Left ventricle myocardium inferior (tissue), 1 donor: ENCODE measurements around the gene FKBP11. TPM values are rescaled to one million over a fixed set of nuclear protein-coding genes. Genes with fewer than 3 reads are reported as not detected.
"Not testable (repeated sequence)": the region's sequence is repeated elsewhere in the genome, so short reads cannot be mapped to it uniquely, and the experiment has no call there.

ENCODE experiments used
- DNase-seq: peaks from one replicate; pipeline ENCODE4 v3.0.0-alpha.2; 2020
- H3K27ac ChIP-seq: fragments of 200-600 bp; replicated peaks from 2 replicates; pipeline ENCODE4 v1.8.0; 2021
- H3K27me3 ChIP-seq: fragments of 200-600 bp; 2 replicates; pipeline ENCODE4 v1.8.0; 2021; ENCODE audit warnings: low read depth
- H3K36me3 ChIP-seq: fragments of 200-600 bp; 2 replicates; pipeline ENCODE4 v1.8.0; 2021
- H3K4me1 ChIP-seq: fragments of 200-600 bp; 2 replicates; pipeline ENCODE4 v1.8.0; 2021
- H3K4me3 ChIP-seq: fragments of 200-600 bp; 2 replicates; pipeline ENCODE4 v1.8.0; 2021; ENCODE audit warnings: mild to moderate bottlenecking, moderate library complexity
- H3K9me3 ChIP-seq: fragments of 200-600 bp; replicated peaks from 2 replicates; pipeline ENCODE4 v1.8.0; 2021
- CTCF ChIP-seq: fragments of 200-600 bp; IDR thresholded peaks from 2 replicates; pipeline ENCODE4 v1.8.0; 2021; ENCODE audit warnings: antibody characterized with exemption, mild to moderate bottlenecking, borderline replicate concordance
- intact Hi-C: fragments of 100-400 bp; cut with micrococcal nuclease; formaldehyde crosslinking; loops from one replicate; pipeline ENCODE4 v1.11.0; 2022
- total RNA-seq: library from RNA; stranded (reverse); fragmentation: NEBNext Ultra II Directional; extraction: Animal tissue kit (Norgen Biotek cat#: 25700); gene quantifications from one replicate; pipeline ENCODE4 v1.2.1, GENCODE V29; 2021
- donor health status: DM: no; HTN: yes; CAD: no; lungs with severe emphysema.

The FKBP11 gene
- total RNA-seq, 1 donor from 2014 or later: 4.3 TPM

GRCh38 chr12:48880647-48881046 is 44.6 kb downstream of the FKBP11 start:
- no peak overlapping the region for H3K27ac ChIP-seq
- no peak overlapping the region for H3K4me3 ChIP-seq
- H3K9me3 ChIP-seq: no peaks in the 10 kb centered on the region
- no peak for TF ChIP-seq CTCF
- peaks cover 21% of the 10 kb centered on the region for H3K4me1 ChIP-seq
- peaks cover 22% of the 10 kb centered on the region for H3K27me3 ChIP-seq
- intact Hi-C loops: no loop called here
- no peak for DNase-seq
- no peaks in the 10 kb centered on the region for H3K36me3 ChIP-seq

- no peak for TF ChIP-seq CTCF
- Histone ChIP-seq H3K36me3 (no peaks in the 10 kb centered on the region), H3K4me1 (peaks cover 18% of the 10 kb centered on the region), H3K27ac (no peak overlapping the region), H3K4me3 (no peak overlapping the region), H3K9me3 (no peaks in the 10 kb centered on the region), H3K27me3 (peaks cover 22% of the 10 kb centered on the region)
- intact Hi-C loops: no loop called here
- no peak for DNase-seq
Observed at GRCh38 chr12:48878548-48878947, 46.7 kb downstream of the FKBP11 start.

- H3K4me3 ChIP-seq: no peak overlapping the region
- DNase-seq: no peak
- no peak for TF ChIP-seq CTCF
- no peaks in the 10 kb centered on the region for H3K4me1 ChIP-seq
- intact Hi-C loops: no loop called here
- H3K27me3 ChIP-seq: peaks cover 18% of the 10 kb centered on the region
- H3K9me3 ChIP-seq: no peaks in the 10 kb centered on the region
- no peak overlapping the region for H3K27ac ChIP-seq
- no peaks in the 10 kb centered on the region for H3K36me3 ChIP-seq
Observed at GRCh38 chr12:48875944-48876515, 49.3 kb downstream of the FKBP11 start.

GRCh38 chr12:48873534-48873933 is 51.8 kb downstream of the FKBP11 start:
- DNase-seq, intact Hi-C loops: not testable (repeated sequence)

GRCh38 chr12:48873096-48873495 is 52.2 kb downstream of the FKBP11 start:
- Histone ChIP-seq H3K36me3 (no peaks in the 10 kb centered on the region), H3K4me1 (no peaks in the 10 kb centered on the region), H3K27ac (no peak overlapping the region), H3K27me3 (no peaks in the 10 kb centered on the region), H3K9me3 (no peaks in the 10 kb centered on the region), H3K4me3 (no peak overlapping the region)
- no peak for DNase-seq
- TF ChIP-seq CTCF: no peak
- intact Hi-C loops: no loop called here

More at GRCh38 chr12:48873534-48873933, 51.8 kb downstream of the FKBP11 start:
- not testable (repeated sequence) for H3K4me3 ChIP-seq, H3K9me3 ChIP-seq, H3K4me1 ChIP-seq, H3K27me3 ChIP-seq, H3K27ac ChIP-seq, H3K36me3 ChIP-seq

Other genes starting within 250 kb of the FKBP11 start
- 23.1 TPM for gene KANSL2, start 243.3 kb downstream of the FKBP11 start, total RNA-seq
- gene CCNT1, start 208.8 kb downstream of the FKBP11 start, total RNA-seq: 18.4 TPM
- 98.4 TPM for gene ADCY6, start 136.4 kb downstream of the FKBP11 start, total RNA-seq
- gene CACNB3, start 107.0 kb downstream of the FKBP11 start, total RNA-seq: 4.8 TPM
- 36.6 TPM for gene DDX23, start 73.3 kb downstream of the FKBP11 start, total RNA-seq
- gene RND1, start 59.6 kb downstream of the FKBP11 start, total RNA-seq: 0.47 TPM
- 49.6 TPM for gene ARF3, start 32.0 kb upstream of the FKBP11 start, total RNA-seq
- 0.44 TPM for gene WNT10B, start 46.2 kb upstream of the FKBP11 start, total RNA-seq
- gene WNT1, start 52.8 kb upstream of the FKBP11 start, total RNA-seq: not detected
- gene DDN, start 73.9 kb upstream of the FKBP11 start, total RNA-seq: 1.4 TPM
- 104 TPM for gene PRKAG1, start 93.3 kb upstream of the FKBP11 start, total RNA-seq
- gene KMT2D, start 135.3 kb upstream of the FKBP11 start, total RNA-seq: 38.5 TPM
- gene RHEBL1, start 144.5 kb upstream of the FKBP11 start, total RNA-seq: not detected
- gene DHH, start 169.3 kb upstream of the FKBP11 start, total RNA-seq: 0.41 TPM
- 27.5 TPM for gene LMBR1L, start 185.4 kb upstream of the FKBP11 start, total RNA-seq
- gene TUBA1B, start 205.9 kb upstream of the FKBP11 start, total RNA-seq: 318 TPM